Measurements from ENCODE around the gene UBR4. TPM values are rescaled to one million over a fixed set of nuclear protein-coding genes. Genes with fewer than 3 reads are reported as not detected.
A peak's percentile ranks its signal among the peaks of the same experiment; 100 is the strongest.
"Not testable (repeated sequence)": the region's sequence is repeated elsewhere in the genome, so short reads cannot be mapped to it uniquely, and the experiment has no call there.

UBR4 gene
- total and polyA plus RNA-seq, 2 experiments from 2014 or later, result 140 to 175 TPM

GRCh38 chr1:19220080-19220846 lies 10.2 kb upstream of the UBR4 start:
- Histone ChIP-seq H4K20me1 (ENCODE audit: insufficient read depth, poor library complexity, severe bottlenecking) (no peaks in the 10 kb centered on the region), H3K36me3 (replicated peaks; ENCODE audit: insufficient read depth, low read depth) (no peaks in the 10 kb centered on the region), H3K27ac (peak overlapping the region; percentile 34), H3K27me3 (no peaks in the 10 kb centered on the region), H3K9me2 (replicated peaks; ENCODE audit: insufficient read depth) (no peaks in the 10 kb centered on the region), H3K79me2 (peaks cover 13% of the 10 kb centered on the region), H3K4me1 (ENCODE audit: insufficient read depth) (no peaks in the 10 kb centered on the region), H3K9me3 (ENCODE audit: low read depth) (no peaks in the 10 kb centered on the region), H3K4me2 (no peak overlapping the region), H2AFZ (no peak overlapping the region), H3K4me3 (no peak overlapping the region)
- DNase-seq (ENCODE audit: low spot score), result no peak
- TF ChIP-seq CTCF (IDR thresholded peaks at IDR 0.05; ENCODE audit: poor library complexity) (no peak), EZH2 (IDR thresholded peaks at IDR 0.05; ENCODE audit: borderline replicate concordance) (no peak), EZH2phosphoT487 (IDR thresholded peaks at IDR 0.05; ENCODE audit: low read depth, severe bottlenecking, unreplicated experiment) (no peak)
- 94% methylated on average over 8 of the region's 8 CpGs for WGBS (ENCODE audit: low lambda C conversion rate, missing lambda C conversion rate)

- no peak overlapping the region for H3K4me3 ChIP-seq
- H3K9me3 ChIP-seq (ENCODE audit: low read depth), result no peaks in the 10 kb centered on the region
- no peak for DNase-seq (ENCODE audit: low spot score)
- no peaks in the 10 kb centered on the region for H4K20me1 ChIP-seq (ENCODE audit: insufficient read depth, poor library complexity, severe bottlenecking)
- H3K9me2 ChIP-seq (replicated peaks; ENCODE audit: insufficient read depth), result no peaks in the 10 kb centered on the region
- WGBS (ENCODE audit: low lambda C conversion rate, missing lambda C conversion rate), result 80% methylated on average over 7 of the region's 7 CpGs
- H3K79me2 ChIP-seq, result peaks cover 20% of the 10 kb centered on the region
- H3K36me3 ChIP-seq (replicated peaks; ENCODE audit: insufficient read depth, low read depth), result no peaks in the 10 kb centered on the region
- H3K4me1 ChIP-seq (ENCODE audit: insufficient read depth), result no peaks in the 10 kb centered on the region
- H2AFZ ChIP-seq, result no peak overlapping the region
- no peaks in the 10 kb centered on the region for H3K27me3 ChIP-seq
- no peak overlapping the region for H3K4me2 ChIP-seq
- H3K27ac ChIP-seq, result no peak overlapping the region
- no peak for TF ChIP-seq EZH2 (IDR thresholded peaks at IDR 0.05; ENCODE audit: borderline replicate concordance)
- no peak for TF ChIP-seq EZH2phosphoT487 (IDR thresholded peaks at IDR 0.05; ENCODE audit: low read depth, severe bottlenecking, unreplicated experiment)
- no peak for TF ChIP-seq CTCF (IDR thresholded peaks at IDR 0.05; ENCODE audit: poor library complexity)
Observed at GRCh38 chr1:19219451-19219850, 9.4 kb upstream of the UBR4 start.

GRCh38 chr1:19216585-19216984 lies 6.5 kb upstream of the UBR4 start:
- H3K36me3 ChIP-seq (replicated peaks; ENCODE audit: insufficient read depth, low read depth); H3K4me2 ChIP-seq; H3K27ac ChIP-seq; H3K4me3 ChIP-seq; H3K27me3 ChIP-seq; H3K9me2 ChIP-seq (replicated peaks; ENCODE audit: insufficient read depth); H2AFZ ChIP-seq; DNase-seq (ENCODE audit: low spot score); H3K9me3 ChIP-seq (ENCODE audit: low read depth); H4K20me1 ChIP-seq (ENCODE audit: insufficient read depth, poor library complexity, severe bottlenecking): not testable (repeated sequence)
- WGBS (ENCODE audit: low lambda C conversion rate, missing lambda C conversion rate), result 98% methylated on average over 4 of the region's 4 CpGs
- H3K4me1 ChIP-seq (ENCODE audit: insufficient read depth), result peaks cover 20% of the 10 kb centered on the region
- H3K79me2 ChIP-seq, result peaks cover 48% of the 10 kb centered on the region

GRCh38 chr1:19213580-19213979 lies 3.5 kb upstream of the UBR4 start:
- Histone ChIP-seq H3K4me1 (ENCODE audit: insufficient read depth) (peaks cover 23% of the 10 kb centered on the region), H3K9me3 (ENCODE audit: low read depth) (no peaks in the 10 kb centered on the region), H3K36me3 (replicated peaks; ENCODE audit: insufficient read depth, low read depth) (no peaks in the 10 kb centered on the region), H3K27me3 (no peaks in the 10 kb centered on the region), H3K4me2 (peak overlapping the region; percentile 77), H3K27ac (no peak overlapping the region), H3K4me3 (no peak overlapping the region), H2AFZ (no peak overlapping the region), H3K79me2 (peaks cover 70% of the 10 kb centered on the region), H3K9me2 (replicated peaks; ENCODE audit: insufficient read depth) (no peaks in the 10 kb centered on the region), H4K20me1 (ENCODE audit: insufficient read depth, poor library complexity, severe bottlenecking) (peaks cover 8% of the 10 kb centered on the region)
- WGBS (ENCODE audit: low lambda C conversion rate, missing lambda C conversion rate), result 100% methylated on average over 1 of the region's 1 CpG
- no peak for DNase-seq (ENCODE audit: low spot score)
- TF ChIP-seq EZH2 (IDR thresholded peaks at IDR 0.05; ENCODE audit: borderline replicate concordance) (no peak), CTCF (IDR thresholded peaks at IDR 0.05; ENCODE audit: poor library complexity) (no peak), EZH2phosphoT487 (IDR thresholded peaks at IDR 0.05; ENCODE audit: low read depth, severe bottlenecking, unreplicated experiment) (no peak)
